Measurements from ENCODE around the gene SUGP1. TPM values are rescaled to one million over a fixed set of nuclear protein-coding genes. Genes with fewer than 3 reads are reported as not detected.

SUGP1 gene
- total RNA-seq, 2 donors from 2014 or later: 51.1 to 53.5 TPM

DNA sequence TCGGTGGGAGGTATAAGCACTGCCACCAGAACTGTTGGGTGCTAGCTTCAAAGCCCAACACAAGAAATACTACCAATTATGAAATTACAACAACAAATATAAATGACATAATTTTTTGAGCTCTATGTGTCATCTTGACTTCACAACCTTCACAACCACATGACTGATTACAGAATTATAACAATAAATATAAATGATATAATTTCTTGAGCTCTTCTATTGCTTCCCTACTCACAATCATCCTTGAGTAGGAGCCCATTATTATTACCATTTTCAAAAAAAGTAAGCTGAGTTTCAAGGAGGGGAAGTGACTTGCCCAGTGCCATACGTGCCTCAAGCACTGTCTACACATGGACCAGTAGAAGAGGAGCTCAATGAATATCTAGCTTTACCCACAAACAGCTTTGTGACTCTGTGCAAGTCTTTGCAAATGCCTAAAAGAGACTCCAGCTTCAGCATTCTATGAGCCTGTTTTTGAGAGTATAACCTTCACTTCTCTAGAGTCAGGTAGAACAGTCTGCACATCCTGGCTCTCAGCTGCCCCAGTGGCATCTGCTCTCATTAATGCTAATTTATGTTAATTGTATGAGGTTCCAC, 86.0 kb downstream of the SUGP1 start:
- WGBS: 95% methylated on average over 2 of the region's 2 CpGs
- intact Hi-C loops (cut with DNase I): no loop called here

GRCh38 chr19:19232261-19232721, 88.0 kb downstream of the SUGP1 start:
- Histone ChIP-seq H3K27me3 (replicated peaks; ENCODE audit: insufficient read depth) (no peaks in the 10 kb centered on the region), H3K36me3 (no peaks in the 10 kb centered on the region), H3K4me1 (replicated peaks) (no peaks in the 10 kb centered on the region), H3K4me3 (no peak overlapping the region), H3K27ac (no peak overlapping the region), H3K9me3 (peaks cover 4% of the 10 kb centered on the region)
- intact Hi-C loops (cut with DNase I): no loop called here
- no peak for TF ChIP-seq POLR2A (IDR thresholded peaks at IDR 0.05)
- no peak for TF ChIP-seq CTCF (IDR thresholded peaks at IDR 0.05)
- no peak for TF ChIP-seq POLR2AphosphoS5 (IDR thresholded peaks at IDR 0.05)
- no peak for DNase-seq (ENCODE audit: low spot score)
- 68% methylated on average over 19 of the region's 19 CpGs for WGBS

More for the DNA sequence above, 86.0 kb downstream of the SUGP1 start:
- H3K4me1 ChIP-seq (replicated peaks): no peaks in the 10 kb centered on the region
- H3K27ac ChIP-seq: no peak overlapping the region
- TF ChIP-seq CTCF (IDR thresholded peaks at IDR 0.05): no peak
- TF ChIP-seq POLR2A (IDR thresholded peaks at IDR 0.05): no peak
- TF ChIP-seq POLR2AphosphoS5 (IDR thresholded peaks at IDR 0.05): no peak
- no peak overlapping the region for H3K4me3 ChIP-seq
- no peaks in the 10 kb centered on the region for H3K27me3 ChIP-seq (replicated peaks; ENCODE audit: insufficient read depth)
- H3K9me3 ChIP-seq: peaks cover 4% of the 10 kb centered on the region
- H3K36me3 ChIP-seq: no peaks in the 10 kb centered on the region
- no peak for DNase-seq (ENCODE audit: low spot score)

GRCh38 chr19:19230999-19231398, 89.3 kb downstream of the SUGP1 start:
- WGBS: 49% methylated on average over 9 of the region's 9 CpGs
- Histone ChIP-seq H3K4me1 (replicated peaks) (no peaks in the 10 kb centered on the region), H3K4me3 (no peak overlapping the region), H3K27me3 (replicated peaks; ENCODE audit: insufficient read depth) (no peaks in the 10 kb centered on the region), H3K36me3 (no peaks in the 10 kb centered on the region), H3K9me3 (peaks cover 4% of the 10 kb centered on the region), H3K27ac (no peak overlapping the region)
- DNase-seq (ENCODE audit: low spot score): no peak
- intact Hi-C loops (cut with DNase I): no loop called here
- no peak for TF ChIP-seq POLR2A (IDR thresholded peaks at IDR 0.05)
- TF ChIP-seq CTCF (IDR thresholded peaks at IDR 0.05): no peak
- no peak for TF ChIP-seq POLR2AphosphoS5 (IDR thresholded peaks at IDR 0.05)

DNA sequence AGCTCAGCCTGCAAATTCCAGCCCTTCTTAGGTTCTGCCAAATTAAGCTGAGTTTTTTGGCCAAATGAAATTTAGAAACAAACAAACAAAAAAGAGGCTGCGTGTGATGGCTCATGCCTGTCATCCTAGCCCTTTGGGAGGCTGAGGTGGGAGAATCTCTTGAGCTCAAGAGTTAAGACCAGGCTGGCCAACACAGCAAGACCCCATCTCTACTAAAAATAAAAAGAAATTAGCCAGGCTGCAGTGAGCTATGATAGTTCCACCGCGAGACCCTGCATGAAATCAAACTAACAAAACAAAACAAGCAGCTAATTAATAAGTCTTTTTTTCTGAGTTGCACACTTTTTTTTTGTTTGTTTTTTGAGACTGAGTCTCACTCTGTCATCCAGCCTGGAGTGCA, 90.6 kb downstream of the SUGP1 start:
- Histone ChIP-seq H3K27ac (no peak overlapping the region), H3K36me3 (no peaks in the 10 kb centered on the region), H3K9me3 (peaks cover 4% of the 10 kb centered on the region), H3K4me1 (replicated peaks) (no peaks in the 10 kb centered on the region), H3K27me3 (replicated peaks; ENCODE audit: insufficient read depth) (no peaks in the 10 kb centered on the region), H3K4me3 (no peak overlapping the region)
- intact Hi-C loops (cut with DNase I): loop anchor here (10.0 kb wide), 1 partner anchor 85 kb away; no protein-coding TSS in a partner anchor
- DNase-seq (ENCODE audit: low spot score): no peak
- no peak for TF ChIP-seq CTCF (IDR thresholded peaks at IDR 0.05)
- WGBS: 63% methylated on average over 3 of the region's 3 CpGs

DNA sequence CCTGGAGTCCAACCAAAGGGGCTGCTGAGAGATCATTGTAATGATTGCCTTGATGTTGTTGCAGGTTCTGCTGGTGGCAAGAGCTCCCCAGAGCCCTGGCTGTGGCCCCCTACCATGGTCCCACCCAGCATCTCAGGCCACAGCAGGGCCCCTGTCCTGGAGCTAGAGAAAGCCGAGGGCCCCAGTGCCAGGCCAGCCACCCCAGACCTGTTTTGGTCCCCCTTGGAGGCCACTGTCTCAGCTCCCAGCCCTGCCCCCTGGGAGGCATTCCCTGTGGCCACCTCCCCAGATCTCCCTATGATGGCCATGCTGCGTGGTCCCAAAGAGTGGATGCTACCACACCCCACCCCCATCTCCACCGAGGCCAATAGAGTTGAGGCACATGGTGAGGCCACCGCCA, 93.1 kb downstream of the SUGP1 start:
- WGBS: 71% methylated on average over 4 of the region's 4 CpGs
- DNase-seq (ENCODE audit: low spot score): no peak
- H3K36me3 ChIP-seq: no peaks in the 10 kb centered on the region
- intact Hi-C loops (cut with DNase I): loop anchor here (10.0 kb wide), 1 partner anchor 82 kb away; no protein-coding TSS in a partner anchor
- no peak overlapping the region for H3K27ac ChIP-seq
- no peaks in the 10 kb centered on the region for H3K4me1 ChIP-seq (replicated peaks)
- no peaks in the 10 kb centered on the region for H3K9me3 ChIP-seq
- no peaks in the 10 kb centered on the region for H3K27me3 ChIP-seq (replicated peaks; ENCODE audit: insufficient read depth)
- no peak overlapping the region for H3K4me3 ChIP-seq
- TF ChIP-seq POLR2A (IDR thresholded peaks at IDR 0.05) (no peak), POLR2AphosphoS5 (IDR thresholded peaks at IDR 0.05) (no peak)
